ENCODE results near the gene DMXL1.

GRCh38 chr5:119028575-119028974, 42.3 kb upstream of the DMXL1 start:
- TF ChIP-seq JUND (IDR thresholded peaks at IDR 0.05) (no peak), CTCF (IDR thresholded peaks at IDR 0.05; ENCODE audit: low read depth, low read length, missing input control) (no peak), REST (IDR thresholded peaks at IDR 0.05) (no peak), MAX (IDR thresholded peaks at IDR 0.05) (no peak), TAF1 (conservative IDR thresholded peaks at IDR 0.05) (no peak), EGR1 (IDR thresholded peaks at IDR 0.05; ENCODE audit: low read depth in 2 of 2) (no peak), RAD21 (IDR thresholded peaks at IDR 0.05) (no peak), RXRA (IDR thresholded peaks at IDR 0.05) (no peak)
- TF ChIP-seq, protein P1, sequence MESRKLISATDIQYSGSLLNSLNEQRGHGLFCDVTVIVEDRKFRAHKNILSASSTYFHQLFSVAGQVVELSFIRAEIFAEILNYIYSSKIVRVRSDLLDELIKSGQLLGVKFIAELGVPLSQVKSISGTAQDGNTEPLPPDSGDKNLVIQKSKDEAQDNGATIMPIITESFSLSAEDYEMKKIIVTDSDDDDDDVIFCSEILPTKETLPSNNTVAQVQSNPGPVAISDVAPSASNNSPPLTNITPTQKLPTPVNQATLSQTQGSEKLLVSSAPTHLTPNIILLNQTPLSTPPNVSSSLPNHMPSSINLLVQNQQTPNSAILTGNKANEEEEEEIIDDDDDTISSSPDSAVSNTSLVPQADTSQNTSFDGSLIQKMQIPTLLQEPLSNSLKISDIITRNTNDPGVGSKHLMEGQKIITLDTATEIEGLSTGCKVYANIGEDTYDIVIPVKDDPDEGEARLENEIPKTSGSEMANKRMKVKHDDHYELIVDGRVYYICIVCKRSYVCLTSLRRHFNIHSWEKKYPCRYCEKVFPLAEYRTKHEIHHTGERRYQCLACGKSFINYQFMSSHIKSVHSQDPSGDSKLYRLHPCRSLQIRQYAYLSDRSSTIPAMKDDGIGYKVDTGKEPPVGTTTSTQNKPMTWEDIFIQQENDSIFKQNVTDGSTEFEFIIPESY (IDR thresholded peaks at IDR 0.05) = no peak

Measured in liver (tissue), 3 donors.